ENCODE results near the gene C11orf24. TPM values are rescaled to one million over a fixed set of nuclear protein-coding genes. Genes with fewer than 3 reads are reported as not detected.

C11orf24 gene
- total and polyA plus RNA-seq, 2 of the 8 experiments (the other 6 are each of a cell fraction or from before 2014, with no cell fraction given), result 45.4 to 51.7 TPM

GRCh38 chr11:68311160-68312116 lies 39.7 kb upstream of the C11orf24 start:
- H2AFZ ChIP-seq (ENCODE audit: low read length), result no peak overlapping the region; the same call in 1 of the 2 replicates
- peak overlapping the region in 3 of 4 experiments; percentile 23 to 59 (median 34); a peak in 6 of 8 replicates for H3K4me3 ChIP-seq (ENCODE audit: extremely low read depth in 1 of 4, insufficient read depth in 2 of 4, low read depth in 3 of 4, low read length in 4 of 4)
- TF ChIP-seq MAFK (IDR thresholded peaks at IDR 0.05; ENCODE audit: low read depth, low read length), result no peak
- TF ChIP-seq RBBP5 (IDR thresholded peaks at IDR 0.05; ENCODE audit: borderline replicate concordance, low read depth, low read length), result no peak
- no peak for TF ChIP-seq RAD21 (IDR thresholded peaks at IDR 0.05 in 1 of 2, conservative IDR thresholded peaks at IDR 0.05 in 1 of 2; ENCODE audit: low read depth in 2 of 2, low read length in 2 of 2)
- TF ChIP-seq SRF (IDR thresholded peaks at IDR 0.05; ENCODE audit: low read depth, low read length), result no peak
- TF ChIP-seq YY1 (IDR thresholded peaks at IDR 0.05; ENCODE audit: low read depth, low read length), result no peak
- TF ChIP-seq CTCF (IDR thresholded peaks at IDR 0.05; ENCODE audit: control extremely low read depth in 1 of 3, insufficient read depth in 1 of 3, low read depth in 1 of 3, low read length in 3 of 3), result no peak
- TF ChIP-seq EZH2 (IDR thresholded peaks at IDR 0.05; ENCODE audit: low read depth, low read length, severe bottlenecking), result no peak

More at GRCh38 chr11:68311160-68312116, 39.7 kb upstream of the C11orf24 start:
- Histone ChIP-seq H3K9ac (replicated peaks in 1 of 4; ENCODE audit: extremely low read depth in 1 of 4, low read depth in 3 of 4, low read length in 3 of 4) (no peak overlapping the region), H3K27me3 (replicated peaks in 1 of 4; ENCODE audit: control insufficient read depth in 3 of 4, extremely low read depth in 1 of 4, insufficient read depth in 3 of 4, low read length in 3 of 4) (peaks cover 0 to 8% (median 3%) of the 10 kb centered on the region in 4 experiments; a peak in 3 of 7 replicates), H3K79me2 (ENCODE audit: control insufficient read depth in 1 of 2, insufficient read depth in 2 of 2, low read length in 2 of 2) (peaks cover 0 to 31% of the 10 kb centered on the region in 2 experiments; a peak in 2 of 4 replicates), H3K14ac (ENCODE audit: insufficient read length) (no peak overlapping the region), H2BK20ac (ENCODE audit: low read length) (no peak overlapping the region), H3K4me1 (replicated peaks in 1 of 4; ENCODE audit: control insufficient read depth in 3 of 4, insufficient read depth in 4 of 4, low read length in 3 of 4) (peaks cover 8 to 32% (median 20%) of the 10 kb centered on the region in 4 experiments), H3K56ac (replicated peaks; ENCODE audit: insufficient read length, low read depth, low read length) (no peak overlapping the region), H4K8ac (ENCODE audit: extremely low read depth, insufficient read depth, low read length) (peak overlapping the region; percentile 51; the same call in 1 of the 2 replicates), H3K4me2 (ENCODE audit: insufficient read depth in 1 of 2, low read depth in 2 of 2, low read length in 2 of 2) (peak overlapping the region; percentile 49 to 69; a peak in 3 of 4 replicates), H4K5ac (ENCODE audit: insufficient read length, low read depth, low read length) (no peak overlapping the region), H3K27ac (ENCODE audit: low read depth, low read length) (no peak overlapping the region), H2BK120ac (replicated peaks; ENCODE audit: low read depth, low read length) (no peak overlapping the region), H3K79me1 (ENCODE audit: low read depth, low read length) (peaks cover 3% of the 10 kb centered on the region), H2BK15ac (ENCODE audit: low read length) (peak overlapping the region; percentile 81; the same call in 1 of the 2 replicates), H2BK12ac (ENCODE audit: low read depth, low read length) (peak overlapping the region; percentile 68; the same call in 1 of the 2 replicates), H3K36me3 (ENCODE audit: control insufficient read depth in 2 of 4, insufficient read depth in 4 of 4, low read length in 3 of 4) (no peaks in the 10 kb centered on the region), H4K20me1 (replicated peaks in 1 of 2; ENCODE audit: control insufficient read depth in 1 of 2, insufficient read depth in 2 of 2, low read length in 2 of 2) (peaks cover 0 to 2% of the 10 kb centered on the region in 2 experiments), H3K23me2 (ENCODE audit: low read depth, low read length) (peaks cover 7% of the 10 kb centered on the region; the same call in 1 of the 2 replicates), H3K4ac (replicated peaks; ENCODE audit: insufficient read length, low read depth, low read length) (no peak overlapping the region), H2AK5ac (ENCODE audit: low read depth, low read length) (no peak overlapping the region), H2BK5ac (ENCODE audit: low read depth, low read length) (no peak overlapping the region), H4K91ac (replicated peaks; ENCODE audit: insufficient read length, low read length) (no peak overlapping the region), H3K18ac (ENCODE audit: extremely low read depth, low read length) (peak overlapping the region; percentile 48; the same call in 1 of the 2 replicates), H3K9me3 (ENCODE audit: insufficient read depth in 2 of 2, low read depth in 1 of 2, low read length in 1 of 2) (no peaks in the 10 kb centered on the region), H3K23ac (ENCODE audit: insufficient read length) (no peak overlapping the region)
- FAIRE-seq (no peak), DNase-seq (ENCODE audit: low read depth in 1 of 2, low spot score in 2 of 2) (no peak)
- 82% methylated on average over 25 of the region's 25 CpGs; no CpG with 5 or more reads in 1 of the 2 experiments for WGBS, 2 experiments (ENCODE audit: extremely low coverage in 1 of 2, insufficient coverage in 1 of 2, insufficient read length in 1 of 2, insufficient replicate concordance in 2 of 2, low coverage in 1 of 2, low lambda C conversion rate in 2 of 2, missing lambda C conversion rate in 1 of 2)
- ChIA-PET CTCF (ENCODE audit: partially characterized antibody) (interaction anchor here (0.6 to 2.7 kb wide), 10 partner anchors 7 to 107 kb away, joined by 3 to 19 read pairs (median 4); partner anchors contain the start of gene C11orf24), POLR2A (ENCODE audit: partially characterized antibody) (interaction anchor here (1.3 to 2.1 kb wide), 7 partner anchors 13 to 129 kb away, joined by 3 to 6 read pairs (median 4); partner anchors contain the start of gene C11orf24)
